Activated CD8-positive, alpha-beta memory T cell treated with anti-CD3 and anti-CD28 coated beads for 36 hours (primary cell): ENCODE measurements around the gene RTF1. TPM values are rescaled to one million over a fixed set of nuclear protein-coding genes. Genes with fewer than 3 reads are reported as not detected.

Experiments used
- CTCF ChIA-PET: fragments of 350-600 bp; sonication (Branson Sonifier 250); formaldehyde crosslinking; loops from one replicate; lab custom pipeline; 2021; ENCODE audit warnings: antibody characterized with exemption; lab: Charles Lee
- POLR2A ChIA-PET: fragments of 350-600 bp; sonication (Branson Sonifier 250); formaldehyde crosslinking; loops from one replicate; lab custom pipeline; 2021; ENCODE audit warnings: antibody characterized with exemption; lab: Charles Lee
- total RNA-seq, 2 experiments: library from RNA; stranded (reverse); gene quantifications; one replicate each; pipeline ENCODE4 v1.2.3, GENCODE V29; 2021

RTF1 gene
- total RNA-seq, 2 experiments from 2014 or later: 28.3 to 33.8 TPM

DNA sequence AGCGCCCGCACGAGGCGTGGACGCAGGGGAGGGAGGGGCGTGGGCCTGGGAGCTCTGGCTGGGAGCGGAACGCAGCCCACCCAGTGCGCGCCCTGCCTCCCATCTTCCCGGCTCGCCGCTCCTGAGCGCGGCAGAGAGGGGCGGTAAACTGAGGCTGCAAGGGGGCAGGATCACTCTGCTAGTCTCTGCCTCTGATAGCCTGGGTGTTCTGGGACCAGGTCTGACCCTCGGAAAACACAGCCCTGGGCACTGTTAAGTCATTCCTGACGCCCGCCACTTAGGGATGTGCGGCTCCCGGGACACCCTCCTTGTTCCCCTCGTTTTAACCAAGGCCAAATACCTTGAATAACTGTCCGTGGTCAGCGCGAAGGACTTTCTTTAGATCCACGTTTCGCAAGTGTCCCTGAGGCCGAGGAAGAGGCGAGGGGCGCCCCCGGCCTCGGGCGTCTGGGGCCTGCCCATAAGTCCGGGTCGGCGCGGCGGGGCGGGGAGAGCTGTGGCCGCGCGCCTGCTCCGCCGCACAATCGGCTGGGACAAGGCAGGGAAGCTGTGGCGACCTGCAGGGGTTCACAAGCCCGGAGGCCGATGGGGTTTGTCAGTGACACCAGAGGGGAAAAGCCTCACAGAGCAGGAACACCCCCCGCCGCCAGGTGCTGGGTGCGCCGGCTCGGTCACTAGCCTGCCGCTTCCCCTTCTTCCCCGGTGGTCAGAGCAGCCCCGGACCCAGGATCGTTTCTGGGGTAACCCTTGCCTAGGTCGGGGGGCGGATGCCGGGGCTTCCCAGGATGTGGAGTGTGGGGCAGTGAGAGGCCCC, 78.2 kb downstream of the RTF1 start:
- POLR2A ChIA-PET: interaction anchor here (0.6 kb wide), 1 partner anchor 17 kb away, joined by 4 read pairs; no protein-coding TSS in a partner anchor
- CTCF ChIA-PET: interaction anchor here (0.9 kb wide), 1 partner anchor 29 kb away, joined by 3 read pairs; no protein-coding TSS in a partner anchor

DNA sequence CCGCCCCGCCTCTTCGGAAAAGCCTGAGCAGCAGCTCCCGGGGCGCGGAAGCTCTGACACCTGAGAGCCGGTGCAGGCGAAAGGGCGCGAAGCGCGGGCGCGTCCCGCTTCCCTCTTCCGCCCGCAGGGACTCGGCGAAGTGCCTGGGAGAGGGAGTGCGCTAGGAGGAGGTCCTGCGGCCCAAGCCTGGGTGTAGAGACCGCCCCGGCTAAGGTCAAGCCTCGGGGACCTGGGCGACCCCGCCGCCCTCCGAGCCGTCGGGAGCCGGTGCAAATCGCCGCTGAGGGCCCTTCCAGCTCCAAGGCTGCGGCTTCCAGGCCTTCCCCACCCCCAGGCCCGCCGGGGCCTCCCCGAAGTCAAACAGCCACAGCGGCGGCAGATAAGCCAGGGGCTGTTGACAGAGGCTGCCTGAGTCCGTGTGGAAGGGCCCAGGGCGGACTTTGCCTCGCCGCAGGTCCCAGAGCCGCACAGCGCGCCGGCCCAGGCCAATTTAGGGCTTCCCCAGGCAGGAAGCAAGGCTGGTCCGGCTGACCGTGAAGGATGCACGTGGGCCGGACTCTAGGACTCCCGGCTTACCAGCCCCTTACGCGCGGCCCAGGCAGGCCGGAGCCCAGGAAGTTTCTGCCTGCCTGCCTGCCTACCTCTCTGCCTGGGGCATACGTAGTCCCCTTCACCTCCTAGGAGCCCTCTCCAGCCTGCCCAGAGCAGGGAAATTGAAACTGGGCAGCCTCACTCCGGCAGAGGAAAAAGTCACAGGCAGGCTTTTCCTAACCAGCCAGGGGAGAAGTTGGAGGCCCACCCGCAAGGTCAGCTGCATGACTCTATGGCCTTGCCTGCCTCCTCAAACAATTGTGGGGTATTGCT, 79.1 kb downstream of the RTF1 start:
- CTCF ChIA-PET: interaction anchor here (0.9 kb wide), 1 partner anchor 30 kb away, joined by 3 read pairs; no protein-coding TSS in a partner anchor
- POLR2A ChIA-PET: interaction anchor here (0.6 kb wide), 1 partner anchor 17 kb away, joined by 4 read pairs; no protein-coding TSS in a partner anchor

DNA sequence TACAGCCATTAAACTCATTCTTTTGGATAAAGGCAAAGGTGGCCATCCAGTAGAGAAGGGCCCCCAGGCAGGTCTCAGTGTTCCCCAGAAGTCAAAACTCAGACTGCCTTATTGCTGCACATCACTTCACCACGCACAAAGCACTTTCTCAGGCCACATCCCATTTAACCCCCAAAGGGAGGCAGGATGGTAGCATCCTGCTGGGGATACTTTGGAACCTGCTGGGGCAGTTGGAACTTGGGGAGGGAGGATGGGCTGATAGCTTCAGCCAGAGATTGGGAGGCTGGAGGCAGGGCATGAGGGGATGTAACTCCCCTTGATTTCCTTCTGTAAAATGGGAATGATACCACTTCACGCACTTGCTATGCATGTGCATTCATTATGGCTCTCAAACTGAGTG, 81.8 kb downstream of the RTF1 start:
- CTCF ChIA-PET: interaction anchor here (0.5 to 0.7 kb wide), 2 partner anchors 231 to 542 kb away, joined by 3 read pairs; no protein-coding TSS in a partner anchor

DNA sequence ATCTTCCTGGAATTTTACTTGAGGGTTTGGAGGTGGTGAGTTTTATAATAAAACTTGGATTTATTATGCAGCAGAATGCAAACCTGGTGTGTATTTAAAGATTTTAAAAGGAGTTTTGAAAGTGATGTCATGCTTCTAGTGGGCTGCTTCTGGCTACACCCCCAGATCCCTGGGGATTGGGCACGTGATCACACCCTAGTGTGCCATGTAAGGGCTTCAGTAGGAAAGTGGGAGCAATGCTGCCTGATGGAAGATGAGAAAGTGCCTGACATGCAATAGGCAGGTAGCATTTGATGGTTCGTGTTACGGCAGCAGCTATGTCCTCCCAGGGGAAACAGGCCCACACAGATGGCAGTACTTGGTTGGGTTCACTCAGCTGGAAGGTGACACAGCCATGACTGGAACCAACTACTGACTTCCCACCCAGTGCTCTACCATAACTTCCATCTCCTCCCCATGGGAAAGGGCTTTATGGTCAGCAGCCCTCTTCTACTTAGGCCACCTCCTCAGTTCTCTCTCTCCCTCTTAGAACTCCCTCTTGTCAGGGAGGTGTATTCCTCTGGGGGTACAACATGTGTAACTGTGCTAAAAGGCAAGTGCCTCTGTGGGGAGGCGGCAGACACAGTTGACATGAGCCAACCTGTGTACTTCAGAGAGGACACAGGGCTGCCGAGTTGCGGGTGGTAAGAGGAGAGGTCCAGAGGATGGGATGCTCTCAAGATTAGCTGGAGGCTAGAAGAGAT, 82.4 kb downstream of the RTF1 start:
- POLR2A ChIA-PET: no interaction called here

More for the DNA sequence above, 81.8 kb downstream of the RTF1 start:
- POLR2A ChIA-PET: no interaction called here

DNA sequence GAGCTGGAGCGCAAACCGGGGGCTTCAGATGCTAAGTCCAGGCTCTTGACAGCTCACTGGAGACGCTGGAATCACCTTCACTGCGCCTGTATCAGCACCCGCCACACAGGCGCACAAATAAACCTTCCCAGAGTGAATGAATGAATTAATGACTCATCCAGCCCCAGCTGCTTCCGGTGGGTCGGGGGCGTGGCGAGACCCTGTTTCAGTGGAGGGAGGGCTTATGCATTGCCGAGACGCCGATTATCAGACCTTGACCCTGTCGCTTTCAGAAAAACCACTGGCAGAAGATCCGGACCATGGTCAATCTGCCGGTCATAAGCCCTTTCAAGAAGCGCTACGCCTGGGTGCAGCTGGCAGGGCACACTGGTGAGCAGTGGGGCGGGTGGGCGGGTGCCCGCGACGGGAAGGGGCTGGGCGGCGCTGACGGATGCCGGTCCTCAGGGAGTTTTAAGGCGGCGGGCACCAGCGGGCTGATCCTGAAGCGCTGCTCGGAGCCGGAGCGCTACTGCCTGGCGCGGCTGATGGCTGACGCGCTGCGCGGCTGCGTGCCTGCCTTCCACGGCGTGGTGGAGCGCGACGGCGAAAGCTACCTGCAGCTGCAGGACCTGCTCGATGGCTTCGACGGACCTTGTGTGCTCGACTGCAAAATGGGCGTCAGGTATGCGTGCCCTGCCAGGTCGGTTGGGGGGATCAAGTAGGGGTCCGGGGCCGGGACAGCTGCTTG, 84.5 kb downstream of the RTF1 start:
- ChIA-PET POLR2A (interaction anchor here (0.5 to 0.6 kb wide), 2 partner anchors 43 to 119 kb away, joined by 3 to 4 read pairs; partner anchors contain the start of gene RPAP1), CTCF (interaction anchor here (0.7 kb wide), 1 partner anchor 31 kb away, joined by 3 read pairs; no protein-coding TSS in a partner anchor)

More for the DNA sequence above, 82.4 kb downstream of the RTF1 start:
- CTCF ChIA-PET: no interaction called here

- CTCF ChIA-PET: no interaction called here
- POLR2A ChIA-PET: interaction anchor here (0.5 to 0.6 kb wide), 3 partner anchors 42 to 468 kb away, joined by 3 to 4 read pairs (median 3); partner anchors contain the start of gene RPAP1
These were observed 85.3 kb downstream of the RTF1 start for GRCh38 chr15:41501931-41502794.

DNA sequence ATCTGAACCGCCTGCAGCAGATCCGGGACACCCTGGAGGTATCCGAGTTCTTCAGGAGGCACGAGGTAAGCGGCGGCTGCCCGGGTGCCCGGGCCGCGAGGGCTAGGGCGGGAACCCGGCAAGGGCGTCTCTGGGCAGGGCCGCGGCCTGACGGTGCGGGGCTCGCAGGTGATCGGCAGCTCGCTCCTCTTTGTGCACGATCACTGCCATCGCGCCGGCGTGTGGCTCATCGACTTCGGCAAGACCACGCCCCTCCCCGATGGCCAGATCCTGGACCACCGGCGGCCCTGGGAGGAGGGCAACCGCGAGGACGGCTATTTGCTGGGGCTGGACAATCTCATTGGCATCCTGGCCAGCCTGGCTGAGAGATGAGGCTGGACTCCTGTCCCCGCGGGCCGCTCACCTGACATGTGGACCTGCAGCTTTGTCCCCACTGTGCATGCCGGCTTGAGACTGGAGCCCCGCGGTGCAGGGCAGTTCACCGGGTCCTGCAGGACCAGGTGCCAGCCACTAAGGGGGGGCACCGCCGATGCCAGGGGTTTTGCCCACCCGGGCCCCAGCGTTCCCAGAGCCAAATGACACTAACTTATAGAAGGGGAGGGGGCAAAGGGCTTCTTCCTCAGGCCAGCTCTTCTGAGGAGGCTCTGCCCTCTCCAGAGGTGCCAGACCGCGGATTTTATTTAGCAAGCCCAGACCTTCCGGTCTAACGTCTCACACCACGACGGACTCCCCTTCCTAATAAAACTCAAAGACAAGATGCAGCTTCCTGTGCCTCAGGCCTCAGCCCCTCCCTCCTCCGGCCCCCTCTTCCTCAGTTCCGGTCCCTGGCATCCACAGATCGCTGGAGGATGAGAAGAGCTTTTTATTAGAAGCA, 86.1 kb downstream of the RTF1 start:
- ChIA-PET CTCF (interaction anchor here (0.9 to 1.3 kb wide), 2 partner anchors 12 to 17 kb away, joined by 3 read pairs; no protein-coding TSS in a partner anchor), POLR2A (no interaction called here)

GRCh38 chr15:41503669-41504010, 86.7 kb downstream of the RTF1 start:
- CTCF ChIA-PET: interaction anchor here (0.9 to 1.3 kb wide), 2 partner anchors 13 to 16 kb away, joined by 3 read pairs; no protein-coding TSS in a partner anchor

DNA sequence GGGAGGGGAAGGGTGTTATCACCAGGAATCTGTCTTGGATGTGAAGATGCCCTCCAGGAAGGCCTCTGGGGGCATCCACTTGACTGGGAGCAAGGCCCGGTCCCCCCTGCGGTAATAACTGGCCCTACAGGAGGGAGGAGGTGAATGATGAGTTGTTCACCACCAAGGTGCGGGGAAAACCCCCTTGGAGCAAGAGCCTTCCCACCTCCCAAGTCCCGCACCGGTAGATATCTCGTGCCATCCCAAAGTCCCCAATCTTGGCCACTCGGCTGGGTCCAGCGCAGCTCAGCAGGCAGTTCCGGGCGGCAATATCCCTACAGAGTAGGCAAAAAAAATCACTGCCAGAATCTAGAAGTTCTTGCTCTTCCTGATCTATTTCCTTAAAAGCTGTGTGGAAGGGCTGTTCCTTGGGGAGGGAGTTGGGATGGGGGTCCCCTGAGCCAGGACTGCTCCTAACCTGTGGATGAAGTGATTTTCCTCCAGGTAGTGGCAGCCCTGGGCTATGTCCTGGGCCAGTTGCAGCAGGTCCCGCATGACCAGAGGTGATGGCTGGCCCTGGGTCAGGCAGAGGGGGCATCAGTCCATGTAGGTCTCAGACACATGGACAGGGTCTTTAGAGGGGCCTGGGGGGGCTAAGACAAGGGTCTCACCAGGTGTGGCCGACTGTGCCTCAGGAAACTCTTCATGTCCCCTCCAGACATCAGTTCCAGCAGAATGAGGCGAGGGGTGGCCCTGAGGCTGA, 88.0 kb downstream of the RTF1 start:
- CTCF ChIA-PET: no interaction called here
- POLR2A ChIA-PET: no interaction called here

More at GRCh38 chr15:41503669-41504010, 86.7 kb downstream of the RTF1 start:
- POLR2A ChIA-PET: no interaction called here

DNA sequence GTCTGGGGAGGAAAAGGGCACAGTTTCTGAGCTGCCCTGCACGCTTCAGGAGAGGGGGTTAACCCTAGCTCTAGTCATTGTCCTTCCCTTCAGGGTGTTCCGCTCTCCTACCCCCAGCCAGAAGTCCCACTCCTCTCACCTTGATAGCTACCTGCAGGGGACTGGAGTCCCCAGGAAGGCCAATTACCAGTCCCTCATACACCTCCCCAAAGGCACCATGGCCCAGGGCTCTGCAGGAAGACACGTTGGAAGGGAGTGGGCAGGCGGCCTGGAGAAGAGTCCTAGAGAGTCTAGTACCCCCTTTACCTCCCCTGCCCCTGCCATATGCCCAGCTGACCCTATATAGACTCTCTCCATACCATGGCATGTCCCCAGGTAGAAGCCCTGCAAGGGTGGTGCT, 88.9 kb downstream of the RTF1 start:
- CTCF ChIA-PET: interaction anchor here (2.9 kb wide), 1 partner anchor 40 kb away, joined by 14 read pairs; no protein-coding TSS in a partner anchor
- POLR2A ChIA-PET: no interaction called here

GRCh38 chr15:41506796-41507341, 90.0 kb downstream of the RTF1 start:
- ChIA-PET POLR2A (no interaction called here), CTCF (interaction anchor here (0.6 to 2.9 kb wide), 5 partner anchors 13 to 261 kb away, joined by 3 to 14 read pairs (median 3); partner anchors contain the start of gene ITPKA)

- POLR2A ChIA-PET: no interaction called here
These were observed 91.0 kb downstream of the RTF1 start for GRCh38 chr15:41507820-41508290.

GRCh38 chr15:41510728-41511127, 93.8 kb downstream of the RTF1 start:
- CTCF ChIA-PET: no interaction called here
- POLR2A ChIA-PET: no interaction called here

More at GRCh38 chr15:41507820-41508290, 91.0 kb downstream of the RTF1 start:
- CTCF ChIA-PET: interaction anchor here (0.8 to 2.9 kb wide), 4 partner anchors 14 to 50 kb away, joined by 3 to 14 read pairs (median 3); partner anchors contain the start of gene ITPKA

- POLR2A ChIA-PET: no interaction called here
- CTCF ChIA-PET: no interaction called here
These were observed 94.5 kb downstream of the RTF1 start for GRCh38 chr15:41511331-41511898.
